ENCODE measurements around the gene TNFRSF13B.

GRCh38 chr17:16973760-16974540, 2.0 kb upstream of the TNFRSF13B start:
- TF ChIP-seq EZH2 (IDR thresholded peaks at IDR 0.05; ENCODE audit: borderline replicate concordance, low read length): no peak
- no peak for TF ChIP-seq CTCF (IDR thresholded peaks at IDR 0.05; ENCODE audit: low read length)
